H9 (cell line): Measurements from ENCODE around the gene PREX1. TPM values are rescaled to one million over a fixed set of nuclear protein-coding genes. Genes with fewer than 3 reads are reported as not detected.

Source experiments
- DNase-seq: peaks from one replicate; pipeline ENCODE4 v3.0.0-alpha.2; 2017
- H2AFZ ChIP-seq: one replicate; pipeline ENCODE4 v1.6.1; 2013; ENCODE audit warnings: mild to moderate bottlenecking, low read length, control low read depth, moderate library complexity
- H2AK5ac ChIP-seq: 2 replicates; pipeline ENCODE4 v1.6.1; 2013; ENCODE audit warnings: low read length, control low read depth, mixed read lengths; ENCODE audit not compliant: insufficient read length
- H2BK120ac ChIP-seq: one replicate; pipeline ENCODE4 v1.6.1; 2013; ENCODE audit warnings: low read depth, mild to moderate bottlenecking, low read length, control low read depth, inconsistent platforms; ENCODE audit not compliant: poor library complexity, severe bottlenecking
- H2BK12ac ChIP-seq: 2 replicates; pipeline ENCODE4 v1.6.1; 2013; ENCODE audit warnings: low read length, control low read depth, mixed read lengths, low read depth; ENCODE audit not compliant: insufficient read length
- H2BK15ac ChIP-seq: 2 replicates; pipeline ENCODE4 v1.6.1; 2013; ENCODE audit warnings: low read depth, low read length, control low read depth
- H2BK20ac ChIP-seq: one replicate; pipeline ENCODE4 v1.6.1; 2013; ENCODE audit warnings: low read depth, mild to moderate bottlenecking, low read length, control low read depth, inconsistent platforms; ENCODE audit not compliant: poor library complexity, severe bottlenecking
- H2BK5ac ChIP-seq: 2 replicates; pipeline ENCODE4 v1.6.1; 2013; ENCODE audit warnings: low read length, control low read depth, mixed read lengths; ENCODE audit not compliant: insufficient read length
- H3K14ac ChIP-seq: 2 replicates; pipeline ENCODE4 v1.6.1; 2013; ENCODE audit warnings: low read length, control low read depth; ENCODE audit not compliant: insufficient read depth
- H3K18ac ChIP-seq: 2 replicates; pipeline ENCODE4 v1.6.1; 2013; ENCODE audit warnings: low read depth, mild to moderate bottlenecking, mixed read lengths, low read length, control low read depth; ENCODE audit not compliant: insufficient read length
- H3K23ac ChIP-seq: 2 replicates; pipeline ENCODE4 v1.6.1; 2013; ENCODE audit warnings: low read length, control low read depth, mixed read lengths, low read depth; ENCODE audit not compliant: insufficient read length
- H3K23me2 ChIP-seq: 2 replicates; pipeline ENCODE4 v1.6.1; 2013; ENCODE audit warnings: low read depth, mild to moderate bottlenecking, mixed read lengths, low read length, control low read depth; ENCODE audit not compliant: insufficient read length, poor library complexity, severe bottlenecking
- H3K27ac ChIP-seq: 2 replicates; pipeline ENCODE4 v1.5.1; 2013; ENCODE audit warnings: low read length, control low read depth, mixed read lengths, low read depth; ENCODE audit not compliant: insufficient read length
- H3K27me3 ChIP-seq: 2 replicates; pipeline ENCODE4 v1.6.1; 2013; ENCODE audit warnings: low read length, control low read depth, inconsistent platforms; ENCODE audit not compliant: insufficient read depth
- H3K4ac ChIP-seq: 2 replicates; pipeline ENCODE4 v1.6.1; 2013; ENCODE audit warnings: low read depth, mild to moderate bottlenecking, control low read depth, inconsistent platforms, low read length, moderate library complexity
- H3K4me1 ChIP-seq: 2 replicates; pipeline ENCODE4 v1.6.1; 2013; ENCODE audit warnings: low read length, control low read depth, inconsistent platforms; ENCODE audit not compliant: insufficient read depth
- H3K4me2 ChIP-seq: 2 replicates; pipeline ENCODE4 v1.6.1; 2013; ENCODE audit warnings: low read length, control low read depth, mixed read lengths; ENCODE audit not compliant: insufficient read length, insufficient read depth
- H3K56ac ChIP-seq: 2 replicates; pipeline ENCODE4 v1.6.1; 2013; ENCODE audit warnings: low read depth, mild to moderate bottlenecking, mixed read lengths, low read length, control low read depth; ENCODE audit not compliant: insufficient read length
- H3K79me1 ChIP-seq: 2 replicates; pipeline ENCODE4 v1.6.1; 2013; ENCODE audit warnings: low read depth, mild to moderate bottlenecking, moderate library complexity, low read length, control low read depth, inconsistent platforms; ENCODE audit not compliant: insufficient read depth, poor library complexity, severe bottlenecking
- H3K79me2 ChIP-seq: 2 replicates; pipeline ENCODE4 v1.6.1; 2013; ENCODE audit warnings: low read length, control low read depth, inconsistent platforms; ENCODE audit not compliant: insufficient read depth
- H3K9ac ChIP-seq: 2 replicates; pipeline ENCODE4 v1.6.1; 2013; ENCODE audit warnings: low read length, control low read depth, mixed read lengths; ENCODE audit not compliant: insufficient read length; ENCODE audit errors: extremely low read depth
- H3K9me3 ChIP-seq: one replicate; pipeline ENCODE4 v1.6.1; 2013; ENCODE audit warnings: low read depth, low read length, inconsistent platforms; ENCODE audit not compliant: control insufficient read depth
- H3T11ph ChIP-seq: one replicate; pipeline ENCODE4 v1.6.1; 2013; ENCODE audit warnings: mild to moderate bottlenecking, low read length, control low read depth, inconsistent platforms
- H4K20me1 ChIP-seq: one replicate; pipeline ENCODE4 v1.6.1; 2013; ENCODE audit not compliant: control insufficient read depth, insufficient read length, insufficient read depth
- H4K5ac ChIP-seq: 2 replicates; pipeline ENCODE4 v1.6.1; 2013; ENCODE audit warnings: low read depth, mild to moderate bottlenecking, mixed read lengths, low read length, control low read depth; ENCODE audit not compliant: insufficient read length
- H4K8ac ChIP-seq: replicated peaks from 2 replicates; pipeline ENCODE4 v1.6.1; 2013; ENCODE audit warnings: low read length, control low read depth, mixed read lengths, low read depth; ENCODE audit not compliant: insufficient read length
- H4K91ac ChIP-seq: 2 replicates; pipeline ENCODE4 v1.6.1; 2013; ENCODE audit warnings: low read depth, mild to moderate bottlenecking, moderate library complexity, mixed read lengths, low read length, control low read depth; ENCODE audit not compliant: insufficient read length
- H3K27ac Mint-ChIP-seq, 3 experiments: 2 replicates in 2 of 3; 3 replicates in 1 of 3; pipeline ENCODE4 v1.8.0; 2020 to 2021; ENCODE audit warnings: mixed read lengths in 3 of 3, mild to moderate bottlenecking in 1 of 3, moderate library complexity in 1 of 3
- H3K27me3 Mint-ChIP-seq: 2 replicates; pipeline ENCODE4 v1.8.0; 2021; ENCODE audit warnings: low read depth, mild to moderate bottlenecking, moderate library complexity, mixed read lengths
- H3K36me3 Mint-ChIP-seq, 3 experiments: 2 replicates in 2 of 3; 3 replicates in 1 of 3; pipeline ENCODE4 v1.8.0; 2020 to 2021; ENCODE audit warnings: low read depth in 3 of 3, mixed read lengths in 3 of 3; ENCODE audit not compliant: insufficient read depth in 1 of 3
- H3K4me1 Mint-ChIP-seq, 2 experiments: 2 replicates each; pipeline ENCODE4 v1.8.0; 2020; ENCODE audit warnings: mixed read lengths in 2 of 2
- H3K4me3 Mint-ChIP-seq, 2 experiments: 2 replicates in 1 of 2; 3 replicates in 1 of 2; pipeline ENCODE4 v1.8.0; 2020 to 2021; ENCODE audit warnings: mild to moderate bottlenecking in 2 of 2, mixed read lengths in 2 of 2, moderate library complexity in 1 of 2
- H3K9me3 Mint-ChIP-seq, 2 experiments: 2 replicates in 1 of 2; 3 replicates in 1 of 2; pipeline ENCODE4 v1.8.0; 2020; ENCODE audit warnings: mild to moderate bottlenecking in 2 of 2, mixed read lengths in 2 of 2, moderate library complexity in 1 of 2
- WGBS: extraction: QIAGEN DNeasy Blood & Tissue Kit; methylation state at CpG from one replicate; pipeline ENCODE4 v1.1.7; 2013; ENCODE audit warnings: missing lambda C conversion rate, low lambda C conversion rate, mixed read lengths; ENCODE audit not compliant: insufficient read length; ENCODE audit errors: extremely low coverage; 5-methylcytosine and 5-hydroxymethylcytosine counted together
- total RNA-seq: library from RNA; stranded (reverse); gene quantifications from 2 replicates; pipeline ENCODE4 v1.2.1, GENCODE V29; 2021
- TF ChIP-seq, protein P1 (sequence below): fragments of 200-600 bp; sonication (generic); conservative IDR thresholded peaks from 3 replicates; pipeline ENCODE4 v1.8.0; 2021; ENCODE audit warnings: antibody characterized with exemption, mild to moderate bottlenecking

PREX1 gene
- total RNA-seq, 1 experiment from 2014 or later = 6.6 TPM

DNA sequence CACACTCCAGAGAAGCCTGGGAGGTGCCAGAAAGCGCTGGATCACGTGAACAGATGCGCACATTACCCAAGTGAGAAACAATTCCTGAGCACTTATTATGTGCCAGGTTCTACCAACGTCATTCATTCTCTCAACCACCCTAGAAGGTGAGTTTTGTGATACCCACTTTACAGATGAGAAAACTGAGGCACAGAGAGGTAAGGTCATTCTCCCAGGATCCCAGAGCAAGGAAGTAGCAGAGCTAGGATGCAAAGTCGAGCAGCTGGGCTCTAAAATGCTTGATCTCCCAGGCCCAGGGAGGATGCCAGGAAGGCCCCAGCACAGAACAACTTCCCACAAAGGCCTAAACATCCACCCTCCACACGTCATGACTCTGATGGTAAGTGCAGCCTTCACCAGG lies 85.6 kb downstream of the PREX1 start:
- no peak overlapping the region for H3K27ac ChIP-seq
- no peak overlapping the region for H3K4ac ChIP-seq
- H3K18ac ChIP-seq = no peak overlapping the region
- no peak overlapping the region for H4K91ac ChIP-seq
- no peak overlapping the region for H4K5ac ChIP-seq
- H3K23me2 ChIP-seq = no peaks in the 10 kb centered on the region
- no peak overlapping the region for H2BK20ac ChIP-seq
- H2BK120ac ChIP-seq = no peak overlapping the region
- H3K56ac ChIP-seq = no peak overlapping the region
- no peaks in the 10 kb centered on the region for H4K20me1 ChIP-seq
- H3K79me2 ChIP-seq = no peaks in the 10 kb centered on the region
- H3K9me3 ChIP-seq = no peaks in the 10 kb centered on the region
- no peaks in the 10 kb centered on the region for H3K27me3 ChIP-seq
- H3K9ac ChIP-seq = no peak overlapping the region
- Mint-ChIP-seq H3K4me3 (no peak overlapping the region), H3K27ac (no peak overlapping the region), H3K36me3 (peaks cover 0 to 1% (median 0%) of the 10 kb centered on the region in 3 experiments; a peak in 1 of 7 replicates), H3K9me3 (no peaks in the 10 kb centered on the region), H3K27me3 (no peaks in the 10 kb centered on the region), H3K4me1 (peaks cover 13 to 21% of the 10 kb centered on the region in 2 experiments)
- H4K8ac ChIP-seq = no peak overlapping the region
- no peak overlapping the region for H3K4me2 ChIP-seq
- WGBS = no CpG with 5 or more reads among the region's 6 CpGs
- TF ChIP-seq, protein P1, sequence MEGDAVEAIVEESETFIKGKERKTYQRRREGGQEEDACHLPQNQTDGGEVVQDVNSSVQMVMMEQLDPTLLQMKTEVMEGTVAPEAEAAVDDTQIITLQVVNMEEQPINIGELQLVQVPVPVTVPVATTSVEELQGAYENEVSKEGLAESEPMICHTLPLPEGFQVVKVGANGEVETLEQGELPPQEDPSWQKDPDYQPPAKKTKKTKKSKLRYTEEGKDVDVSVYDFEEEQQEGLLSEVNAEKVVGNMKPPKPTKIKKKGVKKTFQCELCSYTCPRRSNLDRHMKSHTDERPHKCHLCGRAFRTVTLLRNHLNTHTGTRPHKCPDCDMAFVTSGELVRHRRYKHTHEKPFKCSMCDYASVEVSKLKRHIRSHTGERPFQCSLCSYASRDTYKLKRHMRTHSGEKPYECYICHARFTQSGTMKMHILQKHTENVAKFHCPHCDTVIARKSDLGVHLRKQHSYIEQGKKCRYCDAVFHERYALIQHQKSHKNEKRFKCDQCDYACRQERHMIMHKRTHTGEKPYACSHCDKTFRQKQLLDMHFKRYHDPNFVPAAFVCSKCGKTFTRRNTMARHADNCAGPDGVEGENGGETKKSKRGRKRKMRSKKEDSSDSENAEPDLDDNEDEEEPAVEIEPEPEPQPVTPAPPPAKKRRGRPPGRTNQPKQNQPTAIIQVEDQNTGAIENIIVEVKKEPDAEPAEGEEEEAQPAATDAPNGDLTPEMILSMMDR = no peak
- no peak overlapping the region for H3K23ac ChIP-seq
- H2BK5ac ChIP-seq = no peak overlapping the region
- H2AFZ ChIP-seq = no peak overlapping the region
- H2BK15ac ChIP-seq = no peak overlapping the region
- H2BK12ac ChIP-seq = no peak overlapping the region
- H3K4me1 ChIP-seq = no peaks in the 10 kb centered on the region
- H3K79me1 ChIP-seq = no peaks in the 10 kb centered on the region
- H2AK5ac ChIP-seq = no peak overlapping the region
- no peak overlapping the region for H3K14ac ChIP-seq
- H3T11ph ChIP-seq = no peak overlapping the region
- no peak for DNase-seq
